Activated T-cell treated with anti-CD3 and anti-CD28 coated beads, Interleukin-2, amount 50 U/mL, for 1 hour (primary cell): ENCODE results near the gene MZT2A.
"Not testable (repeated sequence)": the region's sequence is repeated elsewhere in the genome, so short reads cannot be mapped to it uniquely, and the experiment has no call there.

ENCODE experiments used
- DNase-seq: peaks from one replicate; pipeline ENCODE4 v3.0.0-alpha.2; 2020

Gene MZT2A, protein sequence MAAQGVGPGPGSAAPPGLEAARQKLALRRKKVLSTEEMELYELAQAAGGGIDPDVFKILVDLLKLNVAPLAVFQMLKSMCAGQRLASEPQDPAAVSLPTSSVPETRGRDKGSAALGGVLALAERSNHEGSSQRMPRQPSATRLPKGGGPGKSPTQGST

GRCh38 chr2:131492015-131492417, at the start of gene MZT2A:
MZT2A (minus strand) TSS chr2:131492397; CDS start chr2:131492376, 21 bp downstream.
- not testable (repeated sequence) for DNase-seq

DNA sequence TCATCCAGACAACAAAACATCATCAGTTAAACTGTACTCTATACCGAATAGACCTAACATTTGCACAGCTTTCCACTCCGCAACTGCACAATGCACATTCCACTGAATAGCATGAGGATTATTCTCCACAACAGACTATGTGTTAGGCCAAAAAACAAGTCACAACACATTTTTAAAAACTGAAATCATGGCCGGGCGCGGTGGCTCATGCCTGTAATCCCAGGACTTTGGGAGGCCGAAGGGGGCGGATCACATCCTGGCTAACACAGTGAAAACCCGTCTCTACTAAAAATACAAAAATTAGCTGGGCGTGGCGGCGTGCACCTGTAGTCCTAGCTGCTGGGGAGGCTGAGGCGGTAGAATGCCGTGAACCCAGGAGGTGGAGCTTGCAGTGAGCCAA, 46.7 kb upstream of the MZT2A start:
- DNase-seq = not testable (repeated sequence)

DNA sequence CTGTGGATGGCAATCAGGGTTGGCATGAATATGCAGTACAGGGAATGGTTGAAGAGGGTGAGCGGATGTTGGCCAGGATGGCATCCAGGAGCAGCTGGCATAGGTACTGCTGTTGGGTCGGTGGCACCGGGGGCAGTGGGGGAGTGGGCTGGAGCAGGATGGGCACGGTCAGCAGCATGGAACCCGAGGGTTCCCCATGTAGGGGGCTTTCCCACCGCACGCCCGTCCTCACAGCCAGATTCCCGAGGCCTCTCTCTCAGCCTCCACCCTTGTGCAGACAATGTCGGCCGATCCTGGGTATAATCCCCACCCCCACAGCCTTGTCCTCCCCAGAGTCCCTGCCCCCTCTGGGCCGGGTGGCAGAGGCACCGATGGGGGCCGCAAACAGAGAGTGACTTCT, 44.6 kb upstream of the MZT2A start:
- DNase-seq = not testable (repeated sequence)

DNA sequence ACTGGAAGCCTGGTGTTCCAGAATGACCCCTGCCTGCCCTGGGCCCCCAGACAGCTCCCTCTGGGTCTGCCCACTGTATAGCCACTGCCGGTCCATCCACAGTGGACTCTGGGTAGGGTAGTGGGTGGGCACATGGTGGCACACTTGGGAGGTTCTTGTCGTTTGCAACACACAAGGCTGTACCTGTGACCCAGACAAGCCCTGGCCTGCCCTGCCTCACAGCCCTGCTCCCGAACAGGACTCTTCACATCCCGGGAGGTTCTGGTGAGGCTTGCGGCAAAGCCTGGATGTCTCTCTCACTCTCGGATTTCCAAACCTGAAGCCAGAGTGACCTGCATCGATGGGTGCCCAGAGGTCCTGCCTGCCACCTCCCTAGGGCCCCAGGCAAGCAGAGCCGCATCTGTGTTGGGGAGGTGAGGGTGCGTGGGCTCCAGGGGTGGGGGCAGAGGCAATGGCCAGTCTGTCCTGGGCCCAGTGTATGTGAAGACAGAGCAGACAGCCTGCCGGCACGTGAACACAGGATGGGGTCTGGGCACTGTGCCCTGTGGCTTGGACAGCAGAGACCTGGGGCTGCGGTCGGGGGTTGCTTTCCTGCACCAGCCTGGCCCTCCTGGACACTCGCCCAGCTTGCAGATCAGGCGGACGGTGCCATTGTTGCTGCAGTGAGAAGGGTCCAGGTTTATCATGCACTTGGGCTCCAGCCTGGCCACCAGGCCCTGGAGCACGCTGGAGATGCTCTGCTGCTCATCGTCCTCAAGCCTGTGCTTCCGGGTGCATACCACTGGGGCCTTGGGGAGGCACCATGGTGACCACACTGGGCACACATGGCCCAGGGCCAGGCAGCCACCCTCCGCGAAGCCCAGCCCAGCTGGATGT, 44.0 kb upstream of the MZT2A start:
- not testable (repeated sequence) for DNase-seq

DNA sequence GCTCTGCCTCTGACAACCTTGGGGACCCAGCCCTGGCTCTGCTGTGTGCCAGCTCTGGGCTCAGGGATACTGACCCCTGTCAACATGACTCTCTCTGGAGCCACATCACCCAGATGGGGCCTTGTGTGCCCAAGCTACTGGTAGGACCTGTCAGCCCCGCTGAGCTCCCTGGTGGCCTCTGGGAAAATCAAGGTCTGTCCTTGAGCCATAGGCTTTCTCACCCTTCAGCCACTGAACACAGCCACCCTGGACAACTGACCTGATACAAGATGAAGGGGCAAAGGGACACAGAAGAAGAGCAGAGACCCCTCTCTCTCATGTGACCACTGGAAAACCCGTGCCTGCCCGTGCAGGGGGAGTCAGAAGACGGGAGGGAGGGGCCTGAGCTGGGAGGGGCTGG, 43.3 kb upstream of the MZT2A start:
- no peak for DNase-seq

DNA sequence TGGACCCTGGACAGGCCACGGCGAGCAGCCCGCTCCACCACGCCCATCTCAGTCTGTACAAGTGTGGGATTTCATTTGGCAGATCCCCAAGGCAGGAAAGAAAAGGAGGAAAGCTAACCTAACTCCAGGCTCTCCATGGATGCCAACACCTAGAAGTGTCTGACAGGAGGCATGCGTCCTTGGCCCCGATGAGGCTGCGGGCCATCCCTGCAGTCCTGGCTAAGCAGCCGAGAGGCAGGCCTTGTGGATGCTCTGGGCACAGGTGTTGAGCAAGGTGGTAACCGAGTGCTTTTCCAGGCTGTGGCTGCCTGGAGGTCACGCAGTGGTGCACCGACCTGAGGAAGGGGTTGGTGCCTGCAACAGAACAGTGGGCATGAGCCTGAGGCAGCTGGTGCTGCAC, 42.8 kb upstream of the MZT2A start:
- not testable (repeated sequence) for DNase-seq

- DNase-seq = not testable (repeated sequence)
These were observed 42.1 kb upstream of the MZT2A start for GRCh38 chr2:131534317-131534672.

DNA sequence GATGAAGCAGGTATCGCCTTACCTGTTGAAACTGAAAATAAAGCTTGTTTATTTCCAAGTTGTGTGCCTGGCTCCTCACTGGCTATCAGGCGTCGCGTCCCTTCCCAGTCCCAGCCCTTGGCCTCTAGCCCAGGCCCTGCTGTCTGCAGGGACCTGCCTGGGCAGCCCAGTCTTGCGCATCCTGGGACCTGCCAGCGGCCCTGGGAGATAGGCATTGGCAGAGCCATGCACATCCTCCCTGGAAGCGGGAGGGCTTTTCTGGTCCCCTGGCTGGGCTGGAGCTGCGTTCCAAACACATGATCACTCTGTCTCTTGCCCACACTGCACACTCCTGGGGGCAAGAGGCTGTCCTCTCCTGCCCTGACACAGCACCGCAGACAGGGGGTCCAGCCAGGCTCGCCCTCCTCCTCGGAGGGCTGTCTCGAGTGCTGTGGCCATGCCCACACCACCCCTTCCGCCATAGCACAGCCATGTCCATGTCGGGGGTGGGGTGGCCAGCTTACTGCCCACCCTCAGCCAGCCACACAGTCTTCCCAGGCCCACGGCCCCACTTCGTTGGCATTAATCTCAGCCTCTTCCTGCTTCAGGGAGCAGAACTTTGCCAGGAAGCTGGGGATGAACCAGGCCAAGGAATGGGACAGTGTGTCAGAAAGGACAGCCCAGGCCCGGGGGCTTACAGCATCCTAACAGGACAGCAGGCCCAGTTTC, 41.6 kb upstream of the MZT2A start:
- not testable (repeated sequence) for DNase-seq

- not testable (repeated sequence) for DNase-seq
These were observed 40.8 kb upstream of the MZT2A start for GRCh38 chr2:131532723-131533608.

DNA sequence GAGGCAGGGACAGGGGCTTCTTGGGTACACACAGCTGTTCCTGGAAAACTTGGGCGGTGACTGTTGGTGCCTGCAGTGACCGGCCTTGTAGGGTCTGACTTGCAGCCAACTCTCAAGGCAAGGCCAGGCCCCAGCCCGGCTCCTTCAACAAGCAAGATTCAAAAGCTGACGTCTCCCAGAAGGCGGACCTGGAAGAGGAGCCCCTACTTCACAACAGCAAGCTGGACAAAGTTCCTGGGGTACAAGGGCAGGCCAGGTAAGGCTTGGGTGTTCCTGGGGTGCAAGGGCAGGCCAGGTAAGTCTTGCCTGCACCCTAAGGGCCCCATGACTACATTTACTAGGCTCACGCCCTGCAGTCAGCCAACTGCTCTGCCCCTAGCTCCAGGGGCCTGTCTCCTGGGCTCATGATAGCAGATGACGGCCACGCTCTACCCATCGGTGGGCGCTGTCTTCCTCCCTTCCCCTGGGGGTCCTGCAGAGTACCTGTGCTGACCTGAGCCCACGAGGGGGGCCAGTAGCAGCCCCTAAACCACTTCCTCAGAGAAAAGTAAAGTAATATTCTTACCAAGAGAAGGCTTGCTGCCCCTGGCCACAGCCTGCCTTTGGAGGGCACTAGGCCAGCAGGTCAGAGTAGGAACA, 39.5 kb upstream of the MZT2A start:
- DNase-seq = not testable (repeated sequence)

DNA sequence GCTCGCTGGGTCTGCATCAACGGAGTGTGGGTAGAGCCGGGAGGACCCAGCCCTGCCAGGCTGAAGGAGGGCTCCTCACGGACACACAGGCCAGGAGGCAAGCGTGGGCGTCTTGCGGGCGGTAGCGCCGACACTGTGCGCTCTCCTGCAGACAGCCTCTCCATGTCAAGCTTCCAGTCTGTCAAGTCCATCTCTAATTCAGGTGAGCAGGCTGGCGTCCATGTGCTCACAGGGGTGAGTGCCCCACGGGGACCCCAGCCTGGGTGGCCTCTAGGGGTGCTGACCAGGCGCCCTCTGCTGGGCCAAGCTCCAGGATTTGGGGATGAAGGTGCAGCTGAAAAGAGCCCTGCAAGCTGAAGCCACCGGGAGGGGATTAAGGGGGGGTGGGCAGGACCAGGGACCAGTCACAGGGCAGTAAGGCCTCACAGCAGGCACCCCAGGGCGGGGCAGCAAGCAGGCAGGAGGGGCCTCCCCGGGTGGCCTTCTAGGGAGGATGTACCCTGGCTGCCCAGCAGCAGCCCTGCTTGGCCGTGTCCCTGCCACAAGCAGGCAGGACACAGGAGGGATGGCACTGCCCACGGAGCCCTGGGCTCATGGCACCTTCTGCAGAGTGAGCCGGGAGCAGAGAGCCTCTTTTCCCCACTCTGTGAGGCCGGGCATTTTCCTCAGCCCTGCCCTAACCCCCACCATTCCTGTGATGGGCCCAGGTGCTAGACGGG, 38.6 kb upstream of the MZT2A start:
- not testable (repeated sequence) for DNase-seq

DNA sequence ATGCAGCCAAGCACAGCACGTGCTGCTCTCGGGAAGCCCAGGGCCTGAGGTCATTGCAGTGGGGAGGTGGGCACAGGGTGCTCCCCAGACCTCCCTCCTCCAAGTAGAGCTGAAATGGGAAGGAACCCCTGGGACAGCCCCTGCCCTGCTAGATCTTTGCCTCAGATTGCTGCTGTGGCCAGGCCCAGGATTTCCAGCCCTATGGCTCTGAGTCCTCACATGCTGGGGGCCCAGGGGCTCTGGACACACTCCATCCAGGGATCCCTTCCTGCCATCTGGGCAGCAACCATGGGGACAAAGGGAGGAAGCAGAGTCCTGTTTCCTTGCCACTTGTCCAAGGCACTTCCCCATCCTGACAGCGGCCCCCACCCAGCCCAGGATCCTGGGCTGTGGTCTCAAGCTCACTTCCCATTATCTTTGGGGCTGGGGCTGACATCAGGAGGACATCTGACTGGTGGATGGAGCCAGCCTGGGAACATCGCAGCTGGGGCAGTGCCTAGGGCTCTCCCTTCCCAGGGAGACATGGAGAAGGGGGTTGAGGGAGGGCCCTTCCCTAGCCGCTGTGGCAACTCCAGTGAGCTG, 37.8 kb upstream of the MZT2A start:
- not testable (repeated sequence) for DNase-seq

DNA sequence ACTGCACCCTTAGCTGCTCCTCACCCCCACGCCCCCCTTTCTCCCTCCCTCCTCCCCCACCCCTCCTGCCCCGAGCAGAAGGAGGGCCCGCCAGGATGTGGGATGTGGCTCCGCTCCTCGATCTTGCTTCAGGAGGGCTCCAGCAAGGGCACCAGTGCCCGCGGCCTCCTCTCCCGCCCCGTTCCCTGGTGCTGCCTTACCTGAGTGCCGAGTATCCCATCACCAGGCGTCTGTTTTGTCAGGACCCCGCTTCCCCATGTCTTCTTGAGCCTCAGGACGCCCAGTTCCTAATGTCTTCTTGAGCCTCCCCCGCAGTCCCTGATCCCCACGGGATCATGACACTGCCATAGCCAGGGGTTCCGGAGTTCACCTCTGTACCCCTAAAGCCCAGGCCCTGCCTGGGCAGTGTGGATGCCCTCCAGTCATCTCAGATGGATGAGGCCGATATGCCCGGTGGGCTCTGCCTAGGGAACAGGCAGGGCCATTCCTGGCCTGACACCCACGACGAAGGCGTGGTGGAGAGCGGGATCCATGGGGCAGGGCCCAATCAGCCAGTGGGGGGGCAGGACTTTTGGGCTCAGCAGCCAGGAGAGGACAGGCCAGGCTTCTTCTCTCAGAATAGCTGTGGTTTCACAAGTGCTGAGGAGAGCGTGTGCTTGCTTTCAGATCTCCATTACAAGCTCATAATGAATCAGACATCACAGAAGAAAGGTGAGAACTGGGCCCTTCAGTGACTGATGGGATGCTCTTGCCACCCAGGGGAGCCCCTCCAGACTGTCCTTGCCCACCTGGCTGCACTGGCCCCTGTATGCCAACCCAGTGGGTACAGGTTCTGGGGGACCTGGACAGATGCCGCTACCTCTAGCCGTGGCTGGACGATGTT, 37.0 kb upstream of the MZT2A start:
- DNase-seq = not testable (repeated sequence)

GRCh38 chr2:131527131-131528001, 35.2 kb upstream of the MZT2A start, which contains the start of gene CCDC74A:
CCDC74A (plus strand) TSS chr2:131527888; CDS start chr2:131527971, 83 bp downstream.
- DNase-seq = peak; percentile 79

DNA sequence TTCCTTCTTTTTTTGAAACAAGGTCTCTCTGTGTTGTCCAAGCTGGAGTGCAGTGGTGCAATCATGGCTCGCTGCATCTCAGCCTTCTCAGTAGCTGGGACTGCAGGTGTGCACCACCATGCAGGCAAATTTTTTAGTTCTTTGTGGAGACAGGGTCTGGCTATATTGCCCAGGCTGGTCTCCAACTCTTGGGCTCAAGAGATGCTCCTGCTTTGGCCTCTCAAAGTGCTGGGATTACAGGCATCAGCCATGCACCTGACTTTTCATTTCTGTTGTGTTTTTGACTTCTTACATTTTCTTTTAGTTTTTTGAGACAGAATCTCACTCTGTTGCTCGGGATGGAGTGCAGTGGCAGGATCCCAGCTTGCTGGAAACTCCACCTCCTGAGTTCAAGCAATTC, 33.1 kb upstream of the MZT2A start:
- not testable (repeated sequence) for DNase-seq

DNA sequence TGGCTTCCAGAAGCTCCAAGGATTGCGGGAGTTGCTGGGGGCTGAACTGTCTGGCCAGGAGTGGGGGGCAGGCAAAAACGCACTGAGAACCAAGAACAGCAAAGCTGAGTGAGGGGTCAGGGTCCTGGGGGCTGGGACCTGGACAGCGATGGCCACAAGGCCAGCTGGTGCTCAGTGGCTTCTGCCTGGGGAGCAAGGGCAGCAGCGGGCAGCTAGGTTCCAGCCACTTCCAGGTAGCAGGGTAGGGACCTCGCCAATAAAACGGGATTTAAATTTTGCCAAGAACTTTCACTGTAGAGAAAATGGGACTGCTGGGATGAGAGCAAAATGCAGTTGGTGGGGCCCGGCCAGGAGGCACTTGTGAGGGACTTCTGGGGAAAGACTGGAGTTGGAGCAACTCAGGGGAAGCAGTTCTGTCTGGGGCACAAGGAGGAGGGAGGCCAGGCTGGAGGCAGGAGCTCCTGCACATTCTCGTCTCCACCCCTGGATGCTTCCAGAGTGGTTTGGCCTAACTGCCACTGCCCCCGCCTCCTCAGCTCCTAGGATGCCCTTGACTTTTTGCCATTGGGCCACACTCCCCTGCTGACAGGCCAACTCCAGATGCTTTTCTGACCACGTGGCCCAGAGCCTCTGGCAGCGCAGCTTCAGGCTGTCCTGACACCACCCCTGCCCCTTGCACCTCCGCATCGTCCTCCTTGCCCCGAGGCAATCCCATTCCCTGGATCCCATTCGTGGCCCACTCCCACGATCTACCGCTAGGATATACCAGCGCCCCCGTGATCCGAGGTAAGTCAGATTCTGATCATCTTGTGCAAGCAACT, 30.0 kb upstream of the MZT2A start:
- DNase-seq = no peak

DNA sequence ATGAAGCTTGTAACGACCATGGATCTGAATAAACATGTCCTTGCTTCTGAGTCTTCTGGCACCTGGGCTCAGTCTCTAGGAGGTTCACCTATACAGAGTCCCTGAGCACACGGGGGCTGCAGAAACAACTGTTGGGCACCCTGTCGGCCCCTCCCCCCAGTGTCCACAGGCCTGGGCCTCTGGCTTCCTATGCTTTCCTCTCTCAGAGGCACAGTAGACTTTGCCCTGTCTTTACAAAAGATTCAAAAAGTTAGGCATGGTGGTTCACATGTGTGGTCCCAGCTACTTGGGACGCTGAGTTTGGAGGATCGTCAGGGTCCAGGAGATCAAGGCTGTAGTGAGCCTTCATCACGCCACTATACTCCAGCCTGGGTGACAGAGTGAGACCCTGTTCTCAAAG, 29.3 kb upstream of the MZT2A start:
- not testable (repeated sequence) for DNase-seq

DNA sequence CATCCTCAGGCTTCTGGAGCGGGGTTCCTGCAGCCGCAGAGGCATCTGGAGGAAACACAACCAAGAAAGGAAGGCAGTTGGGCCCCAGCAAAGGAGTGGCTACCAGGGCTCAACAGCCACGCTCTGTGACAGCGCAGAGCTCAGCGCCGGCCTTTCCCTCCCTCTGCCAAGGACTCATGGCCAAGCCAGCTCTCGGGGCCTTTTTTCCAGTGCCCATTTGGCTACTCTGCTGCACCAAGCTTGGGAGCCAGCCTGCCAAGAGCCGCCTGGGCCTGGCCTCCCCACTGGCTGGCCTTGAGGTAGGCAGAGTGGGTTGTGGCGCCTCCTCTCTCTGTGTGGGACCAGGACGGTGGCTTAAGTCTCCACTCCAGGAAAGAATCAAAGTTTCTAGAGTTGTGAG, 28.3 kb upstream of the MZT2A start:
- no peak for DNase-seq
